ENCODE measurements around the gene PDE8A. TPM values are rescaled to one million over a fixed set of nuclear protein-coding genes. Genes with fewer than 3 reads are reported as not detected.

The PDE8A gene
- total RNA-seq, 1 donor from 2014 or later = 22.7 TPM

- Mint-ChIP-seq H3K9me3 (ENCODE audit: low read depth) (no peaks in the 10 kb centered on the region), H3K36me3 (ENCODE audit: low read depth) (no peaks in the 10 kb centered on the region), H3K4me1 (ENCODE audit: low read depth) (peaks cover 41% of the 10 kb centered on the region), H3K27ac (ENCODE audit: unreplicated experiment) (peak overlapping the region; percentile 73), H3K4me3 (ENCODE audit: unreplicated experiment) (no peak overlapping the region), H3K27me3 (ENCODE audit: low read depth) (no peaks in the 10 kb centered on the region)
- DNase-seq (ENCODE audit: low spot score) = no peak
- no peak for TF ChIP-seq CTCF (IDR thresholded peaks at IDR 0.05)
Measured at GRCh38 chr15:85026304-85027032, 44.8 kb downstream of the PDE8A start.

GRCh38 chr15:85027033-85027380 is 45.4 kb downstream of the PDE8A start:
- Mint-ChIP-seq H3K9me3 (ENCODE audit: low read depth) (no peaks in the 10 kb centered on the region), H3K27me3 (ENCODE audit: low read depth) (no peaks in the 10 kb centered on the region), H3K27ac (ENCODE audit: unreplicated experiment) (peak overlapping the region; percentile 73), H3K36me3 (ENCODE audit: low read depth) (no peaks in the 10 kb centered on the region), H3K4me3 (ENCODE audit: unreplicated experiment) (no peak overlapping the region), H3K4me1 (ENCODE audit: low read depth) (peaks cover 46% of the 10 kb centered on the region)
- DNase-seq (ENCODE audit: low spot score) = no peak
- TF ChIP-seq CTCF (IDR thresholded peaks at IDR 0.05) = no peak

- Mint-ChIP-seq H3K4me3 (ENCODE audit: unreplicated experiment) (no peak overlapping the region), H3K9me3 (ENCODE audit: low read depth) (no peaks in the 10 kb centered on the region), H3K27ac (ENCODE audit: unreplicated experiment) (peak overlapping the region; percentile 73), H3K36me3 (ENCODE audit: low read depth) (no peaks in the 10 kb centered on the region), H3K4me1 (ENCODE audit: low read depth) (peaks cover 47% of the 10 kb centered on the region), H3K27me3 (ENCODE audit: low read depth) (no peaks in the 10 kb centered on the region)
- no peak for DNase-seq (ENCODE audit: low spot score)
- no peak for TF ChIP-seq CTCF (IDR thresholded peaks at IDR 0.05)
Measured at GRCh38 chr15:85027421-85027820, 45.8 kb downstream of the PDE8A start.

- H3K27ac Mint-ChIP-seq (ENCODE audit: unreplicated experiment) = no peak overlapping the region
- no peaks in the 10 kb centered on the region for H3K27me3 Mint-ChIP-seq (ENCODE audit: low read depth)
- no peak for DNase-seq (ENCODE audit: low spot score)
- no peaks in the 10 kb centered on the region for H3K9me3 Mint-ChIP-seq (ENCODE audit: low read depth)
- no peak overlapping the region for H3K4me3 Mint-ChIP-seq (ENCODE audit: unreplicated experiment)
- no peak for TF ChIP-seq CTCF (IDR thresholded peaks at IDR 0.05)
- H3K4me1 Mint-ChIP-seq (ENCODE audit: low read depth) = peaks cover 53% of the 10 kb centered on the region
- H3K36me3 Mint-ChIP-seq (ENCODE audit: low read depth) = no peaks in the 10 kb centered on the region
Measured at GRCh38 chr15:85028416-85028815, 46.8 kb downstream of the PDE8A start.

GRCh38 chr15:85029221-85029620 is 47.6 kb downstream of the PDE8A start:
- peaks cover 53% of the 10 kb centered on the region for H3K4me1 Mint-ChIP-seq (ENCODE audit: low read depth)
- H3K27ac Mint-ChIP-seq (ENCODE audit: unreplicated experiment) = no peak overlapping the region
- no peaks in the 10 kb centered on the region for H3K9me3 Mint-ChIP-seq (ENCODE audit: low read depth)
- no peaks in the 10 kb centered on the region for H3K27me3 Mint-ChIP-seq (ENCODE audit: low read depth)
- DNase-seq (ENCODE audit: low spot score) = no peak
- TF ChIP-seq CTCF (IDR thresholded peaks at IDR 0.05) = no peak
- H3K4me3 Mint-ChIP-seq (ENCODE audit: unreplicated experiment) = no peak overlapping the region
- H3K36me3 Mint-ChIP-seq (ENCODE audit: low read depth) = no peaks in the 10 kb centered on the region

All from chondrocyte (in vitro differentiated cells).